Epithelial cell of esophagus (primary cell): Measurements from ENCODE around the gene ZNF879.

ENCODE experiments used
- DNase-seq: peaks from one replicate; pipeline ENCODE4 v3.0.0; 2010; ENCODE audit warnings: low read depth
- H3K4me3 ChIP-seq: 2 replicates; pipeline ENCODE4 v1.5.1; 2011; ENCODE audit warnings: mild to moderate bottlenecking, low read length, control low read depth
- TF ChIP-seq, protein P1 (sequence below): IDR thresholded peaks from 2 replicates; pipeline ENCODE4 v1.5.1; 2011; ENCODE audit warnings: low read depth, mild to moderate bottlenecking, low read length, control low read depth, inconsistent platforms; ENCODE audit not compliant: insufficient read depth; ENCODE audit errors: missing control alignments

ZNF879 gene

DNA sequence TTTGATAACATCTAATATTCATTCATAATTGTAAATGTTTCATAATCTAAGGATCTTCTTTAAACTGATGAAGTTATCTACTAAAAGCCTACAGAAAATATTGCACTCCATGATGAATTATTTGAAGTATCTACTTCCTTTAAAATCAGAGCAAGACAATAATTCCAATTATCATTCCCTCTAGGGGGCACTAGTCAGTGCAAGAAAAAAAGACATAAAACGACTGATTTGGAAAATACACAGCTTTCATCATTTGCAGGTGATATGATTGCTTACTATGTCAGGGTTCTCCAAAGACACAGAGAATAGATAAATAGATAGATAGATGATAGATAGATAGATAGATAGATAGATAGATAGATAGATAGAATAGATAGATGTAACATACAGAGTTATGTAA, 14.9 kb upstream of the ZNF879 start:
- DNase-seq = no peak
- TF ChIP-seq, protein P1, sequence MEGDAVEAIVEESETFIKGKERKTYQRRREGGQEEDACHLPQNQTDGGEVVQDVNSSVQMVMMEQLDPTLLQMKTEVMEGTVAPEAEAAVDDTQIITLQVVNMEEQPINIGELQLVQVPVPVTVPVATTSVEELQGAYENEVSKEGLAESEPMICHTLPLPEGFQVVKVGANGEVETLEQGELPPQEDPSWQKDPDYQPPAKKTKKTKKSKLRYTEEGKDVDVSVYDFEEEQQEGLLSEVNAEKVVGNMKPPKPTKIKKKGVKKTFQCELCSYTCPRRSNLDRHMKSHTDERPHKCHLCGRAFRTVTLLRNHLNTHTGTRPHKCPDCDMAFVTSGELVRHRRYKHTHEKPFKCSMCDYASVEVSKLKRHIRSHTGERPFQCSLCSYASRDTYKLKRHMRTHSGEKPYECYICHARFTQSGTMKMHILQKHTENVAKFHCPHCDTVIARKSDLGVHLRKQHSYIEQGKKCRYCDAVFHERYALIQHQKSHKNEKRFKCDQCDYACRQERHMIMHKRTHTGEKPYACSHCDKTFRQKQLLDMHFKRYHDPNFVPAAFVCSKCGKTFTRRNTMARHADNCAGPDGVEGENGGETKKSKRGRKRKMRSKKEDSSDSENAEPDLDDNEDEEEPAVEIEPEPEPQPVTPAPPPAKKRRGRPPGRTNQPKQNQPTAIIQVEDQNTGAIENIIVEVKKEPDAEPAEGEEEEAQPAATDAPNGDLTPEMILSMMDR = no peak
- no peak overlapping the region for H3K4me3 ChIP-seq

DNA sequence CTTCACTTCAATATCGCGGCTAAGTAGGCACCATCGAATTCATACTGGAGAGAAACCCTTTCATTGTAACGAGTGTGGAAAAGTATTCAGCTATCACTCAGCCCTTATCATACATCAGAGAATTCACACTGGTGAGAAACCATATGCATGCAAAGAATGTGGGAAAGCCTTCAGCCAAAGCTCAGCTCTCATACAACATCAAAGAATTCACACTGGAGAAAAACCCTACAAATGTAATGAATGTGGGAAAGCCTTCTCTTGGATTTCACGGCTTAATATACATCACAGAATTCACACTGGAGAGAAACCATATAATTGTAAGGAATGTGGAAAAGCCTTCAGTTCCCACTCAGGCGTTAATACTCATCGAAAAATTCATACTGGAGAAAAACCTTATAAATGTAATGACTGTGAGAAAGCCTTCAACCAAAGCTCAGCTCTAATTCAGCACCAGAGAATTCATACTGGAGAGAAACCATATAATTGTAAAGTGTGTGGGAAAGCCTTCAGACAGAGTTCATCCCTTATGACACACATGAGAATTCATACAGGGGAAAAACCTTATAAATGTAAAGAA, 9.5 kb downstream of the ZNF879 start:
- TF ChIP-seq, protein P1 = no peak
- no peak for DNase-seq
- no peak overlapping the region for H3K4me3 ChIP-seq

DNA sequence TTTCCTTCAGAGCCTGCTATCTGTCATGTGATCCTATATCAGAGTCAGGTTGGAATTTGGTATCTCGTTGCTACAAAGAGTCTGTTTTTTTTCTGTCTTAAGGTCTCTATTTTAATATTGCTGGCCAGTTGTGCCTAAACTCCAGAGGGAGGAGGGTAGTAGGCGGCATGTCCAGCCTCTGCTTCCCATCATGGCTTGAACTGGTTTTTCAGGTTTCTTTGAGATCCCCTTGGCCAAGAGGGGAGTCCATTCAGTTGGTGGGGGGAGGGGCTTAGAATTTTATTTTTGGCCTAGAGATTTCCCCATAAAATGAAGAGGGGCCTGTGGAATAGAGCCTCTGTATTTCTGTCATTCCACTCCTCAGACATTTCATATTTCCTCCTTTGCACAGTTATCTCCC, 21.2 kb downstream of the ZNF879 start:
- TF ChIP-seq, protein P1 = no peak
- DNase-seq = no peak
- no peak overlapping the region for H3K4me3 ChIP-seq

DNA sequence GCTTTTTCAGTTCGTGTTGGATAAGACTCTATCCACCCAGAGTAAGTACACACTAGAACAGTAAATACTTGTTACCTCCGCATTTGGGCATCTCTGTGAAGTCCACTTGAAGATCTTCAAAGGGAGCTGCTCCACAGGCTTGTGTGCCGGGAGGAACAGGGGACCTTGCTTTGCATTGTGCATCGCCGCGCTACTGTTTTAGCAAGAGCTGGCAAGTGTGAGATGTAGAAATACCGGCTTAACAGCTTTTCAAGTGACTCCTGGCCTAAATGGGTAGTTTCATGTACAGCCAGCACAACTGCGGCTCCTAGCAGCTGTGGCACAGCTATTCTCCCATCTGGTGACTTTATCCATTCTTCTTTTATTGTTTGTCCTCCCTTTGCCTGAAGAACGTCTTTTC, 28.2 kb downstream of the ZNF879 start:
- DNase-seq = peak; percentile 67
- no peak overlapping the region for H3K4me3 ChIP-seq
- TF ChIP-seq, protein P1 = no peak

DNA sequence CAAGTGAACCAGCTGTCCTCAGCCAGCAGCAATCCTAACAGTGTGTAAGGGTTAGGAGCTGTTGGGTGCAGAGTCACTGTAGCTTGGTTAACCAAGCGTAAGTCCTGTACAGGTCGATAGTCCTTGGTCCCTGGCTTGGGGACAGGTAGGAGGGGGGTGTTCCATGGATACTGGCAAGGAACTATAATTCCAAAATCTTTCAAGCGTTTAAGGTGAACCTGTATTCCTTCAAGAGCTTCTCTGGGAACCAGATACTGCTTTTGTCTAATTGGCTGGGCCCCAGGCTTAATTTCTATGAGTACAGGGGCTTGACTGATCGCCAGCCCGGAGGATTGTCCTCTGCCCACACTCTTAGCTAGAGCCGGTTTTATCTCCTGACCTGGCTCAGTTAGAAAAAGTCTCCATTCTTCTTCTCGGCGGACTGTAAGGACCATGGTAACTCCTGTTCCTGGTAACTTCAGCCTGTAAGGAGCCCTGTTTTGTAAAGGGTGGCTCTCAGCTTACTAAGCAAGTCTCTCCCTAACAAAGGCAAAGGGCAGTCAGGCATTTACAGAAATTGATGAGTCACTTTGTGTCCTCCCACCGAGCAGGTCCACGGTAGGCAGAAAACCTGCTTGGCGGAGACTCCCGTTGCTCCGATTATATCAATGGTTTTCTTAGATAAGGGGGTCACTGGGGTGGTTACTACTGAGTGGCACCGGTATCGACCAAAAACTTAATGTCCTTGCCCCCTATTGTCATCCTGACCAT, 30.6 kb downstream of the ZNF879 start:
- DNase-seq = peak; percentile 9
- TF ChIP-seq, protein P1 = no peak
- no peak overlapping the region for H3K4me3 ChIP-seq

DNA sequence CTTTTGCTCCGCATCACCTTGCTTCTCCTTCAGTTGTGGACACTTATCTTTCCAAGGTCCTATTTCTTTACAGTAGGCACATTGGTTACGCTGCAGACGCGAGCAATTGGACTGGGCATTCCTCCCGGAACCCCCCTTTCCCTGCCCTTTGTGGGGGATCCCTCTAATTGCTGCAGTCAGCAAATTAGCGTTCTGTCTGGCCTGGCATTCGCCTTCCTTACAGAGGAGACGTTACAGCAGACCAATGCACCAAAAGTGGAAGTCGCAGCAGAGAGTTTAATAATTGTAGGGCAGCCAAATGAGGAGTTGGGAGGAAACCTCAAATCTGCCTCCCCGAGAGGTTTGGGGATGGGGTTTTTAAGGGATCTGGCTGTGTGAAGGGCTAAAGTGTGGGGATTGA, 31.3 kb downstream of the ZNF879 start:
- no peak for DNase-seq
- H3K4me3 ChIP-seq = no peak overlapping the region
- TF ChIP-seq, protein P1 = no peak

DNA sequence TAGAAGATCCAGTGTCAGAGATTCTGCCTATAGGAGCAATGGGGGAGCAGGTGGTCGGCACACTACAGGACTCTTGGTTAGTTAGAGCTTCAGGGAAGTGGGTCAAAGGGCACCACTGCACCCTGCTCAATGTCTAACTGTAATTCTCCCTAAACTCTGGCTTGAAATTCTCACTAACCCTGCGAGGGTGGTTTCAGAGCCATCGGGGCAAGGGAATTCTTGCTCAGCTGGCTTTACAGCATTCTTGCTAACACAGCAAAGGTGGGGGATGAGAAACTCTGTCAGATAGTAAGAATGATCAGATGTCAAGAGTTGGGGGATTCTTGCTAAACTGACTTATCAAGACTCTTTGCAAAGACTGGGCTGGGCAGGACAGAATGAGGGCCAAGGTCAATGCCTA, 31.8 kb downstream of the ZNF879 start:
- TF ChIP-seq, protein P1 = no peak
- no peak overlapping the region for H3K4me3 ChIP-seq
- DNase-seq = peak; percentile 11
